ENCODE results near the gene METTL8.

GRCh38 chr2:171334946-171335345, 98.8 kb downstream of the METTL8 start:
- TF ChIP-seq, protein P1, sequence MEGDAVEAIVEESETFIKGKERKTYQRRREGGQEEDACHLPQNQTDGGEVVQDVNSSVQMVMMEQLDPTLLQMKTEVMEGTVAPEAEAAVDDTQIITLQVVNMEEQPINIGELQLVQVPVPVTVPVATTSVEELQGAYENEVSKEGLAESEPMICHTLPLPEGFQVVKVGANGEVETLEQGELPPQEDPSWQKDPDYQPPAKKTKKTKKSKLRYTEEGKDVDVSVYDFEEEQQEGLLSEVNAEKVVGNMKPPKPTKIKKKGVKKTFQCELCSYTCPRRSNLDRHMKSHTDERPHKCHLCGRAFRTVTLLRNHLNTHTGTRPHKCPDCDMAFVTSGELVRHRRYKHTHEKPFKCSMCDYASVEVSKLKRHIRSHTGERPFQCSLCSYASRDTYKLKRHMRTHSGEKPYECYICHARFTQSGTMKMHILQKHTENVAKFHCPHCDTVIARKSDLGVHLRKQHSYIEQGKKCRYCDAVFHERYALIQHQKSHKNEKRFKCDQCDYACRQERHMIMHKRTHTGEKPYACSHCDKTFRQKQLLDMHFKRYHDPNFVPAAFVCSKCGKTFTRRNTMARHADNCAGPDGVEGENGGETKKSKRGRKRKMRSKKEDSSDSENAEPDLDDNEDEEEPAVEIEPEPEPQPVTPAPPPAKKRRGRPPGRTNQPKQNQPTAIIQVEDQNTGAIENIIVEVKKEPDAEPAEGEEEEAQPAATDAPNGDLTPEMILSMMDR (IDR thresholded peaks at IDR 0.05), result no peak
- TF ChIP-seq POLR2A (IDR thresholded peaks at IDR 0.05) (no peak), EP300 (IDR thresholded peaks at IDR 0.05) (no peak)
